Fibroblast of skin of right biceps (primary cell): ENCODE results near the gene TMEM59L.

ENCODE experiments used
- DNase-seq: peaks from one replicate; pipeline ENCODE4 v3.0.0-alpha.2; 2013

TMEM59L gene

GRCh38 chr19:18609717-18610051 lies 3.0 kb upstream of the TMEM59L start:
- no peak for DNase-seq

GRCh38 chr19:18610245-18610555 lies 2.5 kb upstream of the TMEM59L start:
- DNase-seq = no peak

- DNase-seq = no peak
Measured at GRCh38 chr19:18610556-18611326, 1.9 kb upstream of the TMEM59L start.

GRCh38 chr19:18611327-18612050 lies 1.2 kb upstream of the TMEM59L start:
- no peak for DNase-seq

- no peak for DNase-seq
Measured at GRCh38 chr19:18612051-18612771, 459 bp upstream of the TMEM59L start.

- no peak for DNase-seq
Measured at GRCh38 chr19:18613589-18614234, 1.0 kb downstream of the TMEM59L start.

GRCh38 chr19:18616023-18616422 lies 3.4 kb downstream of the TMEM59L start:
- no peak for DNase-seq

- no peak for DNase-seq
Measured at GRCh38 chr19:18617562-18617961, 4.9 kb downstream of the TMEM59L start.

GRCh38 chr19:18618236-18618635 lies 5.6 kb downstream of the TMEM59L start:
- DNase-seq = no peak

GRCh38 chr19:18620311-18620710 lies 7.6 kb downstream of the TMEM59L start:
- DNase-seq = no peak

GRCh38 chr19:18620902-18621301 lies 8.2 kb downstream of the TMEM59L start:
- DNase-seq = no peak

GRCh38 chr19:18626906-18627305 lies 14.2 kb downstream of the TMEM59L start:
- peak; percentile 11 for DNase-seq

GRCh38 chr19:18629166-18630088 lies 16.8 kb downstream of the TMEM59L start:
- no peak for DNase-seq

- no peak for DNase-seq
Measured at GRCh38 chr19:18633321-18633720, 20.7 kb downstream of the TMEM59L start.

- DNase-seq = peak; percentile 6
Measured at GRCh38 chr19:18634612-18635297, 22.1 kb downstream of the TMEM59L start.

GRCh38 chr19:18635831-18636182 lies 23.1 kb downstream of the TMEM59L start:
- DNase-seq = no peak

- DNase-seq = peak; percentile 93
Measured at GRCh38 chr19:18636183-18636968, 23.7 kb downstream of the TMEM59L start.

- no peak for DNase-seq
Measured at GRCh38 chr19:18636969-18637629, 24.4 kb downstream of the TMEM59L start, which contains the start of gene KLHL26. Gene KLHL26 (plus strand): TSS chr19:18637028. CDS start chr19:18637055, 27 bp downstream.

- no peak for DNase-seq
Measured at GRCh38 chr19:18637673-18638630, 25.3 kb downstream of the TMEM59L start.
